NCI-H1417 (cell line): Measurements from ENCODE around the gene ASTL.

Experiments used
- DNase-seq, 3 experiments: peaks; one replicate each; lab custom pipeline; 2025; lab: John Stamatoyannopoulos, UW

Gene ASTL

DNA sequence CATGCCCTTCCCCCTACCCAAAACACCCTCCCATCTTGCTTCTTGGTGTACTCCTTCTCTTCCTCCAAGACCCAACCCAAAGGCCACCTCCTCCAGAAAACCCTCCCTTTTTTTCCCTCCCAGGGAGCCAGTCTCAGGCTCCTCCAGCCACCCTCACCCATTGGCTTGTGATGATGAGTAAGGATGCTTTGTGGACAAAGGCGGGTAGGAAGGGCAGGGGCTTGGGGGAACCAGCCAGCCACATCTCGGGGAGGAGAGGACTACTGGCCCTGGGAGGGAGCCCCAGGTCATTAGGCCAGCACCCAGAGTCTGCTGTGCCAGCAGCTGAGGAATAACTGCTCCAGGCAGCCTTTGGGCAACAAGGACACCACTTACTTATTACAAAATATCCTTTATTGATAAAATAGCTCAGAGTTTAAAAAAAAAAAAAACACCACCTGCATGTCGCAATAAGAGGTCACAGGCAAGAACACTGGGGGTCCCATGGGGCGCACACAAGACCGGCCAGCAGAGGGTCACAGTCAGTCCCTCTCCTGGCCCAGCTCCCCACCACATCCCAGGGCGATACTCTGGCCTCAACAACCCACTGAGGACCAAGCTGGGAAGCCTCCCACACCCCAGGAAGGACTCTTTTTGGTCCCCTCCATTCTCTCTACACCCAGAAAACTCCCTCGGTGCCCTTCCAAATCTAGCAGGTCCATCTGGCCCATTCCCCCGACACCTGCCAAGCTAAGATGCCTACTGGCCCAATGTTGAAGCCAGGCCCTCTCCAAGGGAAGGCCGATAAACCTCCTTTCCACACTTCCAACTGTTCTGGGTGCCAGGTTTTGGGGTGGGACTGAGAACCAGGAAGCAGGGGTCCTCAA, 25.6 kb downstream of the ASTL start:
- DNase-seq = no peak

DNA sequence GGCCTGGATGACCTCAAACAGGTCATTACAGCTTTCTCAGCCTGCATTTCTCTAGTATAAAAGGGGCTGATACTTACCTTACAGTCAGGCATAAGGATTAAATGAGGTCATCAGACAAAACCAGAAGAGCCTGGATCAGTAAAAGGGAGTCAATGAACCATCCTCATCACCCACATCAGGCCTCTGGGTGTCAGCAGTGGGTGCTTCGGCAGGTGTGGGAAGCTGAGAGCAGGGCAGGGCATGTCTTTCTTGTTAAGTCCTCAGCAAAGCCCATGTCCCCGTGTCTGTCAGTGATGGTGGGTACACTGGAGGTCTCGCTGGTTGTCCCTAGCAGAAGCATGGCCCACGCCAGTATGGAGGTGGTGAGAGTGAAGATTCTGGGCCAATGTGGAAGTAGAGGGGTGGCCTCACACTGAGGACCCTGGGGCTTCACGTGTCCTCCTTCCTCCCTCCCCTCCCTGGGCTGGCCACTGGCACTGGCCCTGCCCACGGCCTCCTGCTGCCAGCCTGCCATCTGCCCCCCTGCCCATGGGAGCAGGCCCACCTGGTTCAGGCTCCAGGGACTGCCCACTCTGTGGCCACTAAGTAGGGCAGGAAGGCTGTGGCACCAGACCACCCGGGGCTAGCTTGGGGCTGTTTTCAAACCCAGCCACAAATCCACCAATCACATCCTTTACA, 26.3 kb downstream of the ASTL start:
- DNase-seq = no peak

DNA sequence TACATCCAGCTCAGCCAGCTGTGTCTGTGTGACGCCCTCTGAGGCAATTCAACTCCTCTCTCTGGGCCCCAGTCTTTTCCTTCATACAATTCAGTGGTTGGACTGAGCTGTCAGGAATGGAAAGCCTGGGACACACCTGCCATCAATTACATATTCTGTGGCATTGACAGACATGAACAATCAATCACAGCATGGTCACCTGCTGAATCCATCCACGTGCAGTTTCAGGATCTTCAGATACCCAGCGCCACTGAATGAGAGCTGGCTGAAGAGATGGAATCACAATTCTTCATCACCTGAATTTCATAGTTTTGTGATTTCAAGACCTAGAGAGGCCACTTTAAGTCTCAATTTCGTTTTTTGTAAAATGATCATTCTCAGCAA, 27.1 kb downstream of the ASTL start:
- DNase-seq = peak in 1 of 3 experiments; percentile 21

GRCh38 chr2:96110621-96111256, 27.6 kb downstream of the ASTL start:
- DNase-seq = no peak

DNA sequence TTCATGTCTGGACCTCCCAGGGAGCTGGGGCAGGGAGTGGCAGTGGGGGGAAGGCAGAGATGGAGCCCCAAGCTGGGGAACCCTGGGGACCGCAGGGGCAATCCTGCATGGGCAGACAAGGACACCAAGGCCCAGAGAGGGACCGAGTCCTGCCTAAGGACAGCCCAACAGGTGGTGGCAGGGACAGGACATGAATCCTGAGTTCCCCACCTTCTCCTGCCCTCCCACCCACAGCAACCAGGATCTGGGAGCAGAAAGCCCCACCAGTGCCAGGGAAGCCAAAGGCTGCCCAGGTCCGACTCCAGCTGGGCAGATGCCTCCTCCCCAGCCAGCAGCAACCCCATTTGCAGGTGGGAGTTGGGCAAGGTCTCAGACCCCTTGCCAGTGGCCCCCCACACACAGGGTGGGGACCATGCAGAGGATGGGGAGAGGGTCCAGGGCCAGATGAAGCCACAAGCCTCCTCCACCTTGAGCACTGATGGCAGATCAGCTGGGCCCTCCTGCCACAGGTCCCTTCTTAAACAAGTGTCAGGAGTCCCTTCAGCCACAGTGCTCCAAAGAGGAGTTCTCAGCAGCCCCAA, 28.3 kb downstream of the ASTL start:
- DNase-seq = no peak

- no peak for DNase-seq
Measured at GRCh38 chr2:96109361-96109680, 29.0 kb downstream of the ASTL start.

GRCh38 chr2:96108541-96109360, 29.6 kb downstream of the ASTL start:
- DNase-seq = no peak

GRCh38 chr2:96108151-96108540, 30.2 kb downstream of the ASTL start:
- DNase-seq = no peak

DNA sequence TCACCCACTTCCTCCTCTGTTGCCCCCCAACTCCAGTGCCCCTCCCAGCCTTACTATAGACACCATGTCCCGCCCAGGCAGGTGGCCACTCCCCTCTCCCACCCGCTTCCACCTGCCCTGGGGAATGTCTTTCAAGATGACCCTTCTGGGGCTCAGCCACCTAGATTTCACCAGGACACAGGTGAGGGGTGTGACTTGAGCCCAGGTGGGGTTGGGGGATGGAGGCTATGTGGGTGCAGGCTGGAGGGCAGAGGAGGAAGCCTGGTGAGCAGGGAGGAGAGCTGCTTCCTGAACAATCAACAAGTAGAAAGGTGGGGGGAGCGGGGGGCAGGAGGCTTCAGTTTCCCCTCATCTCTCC, 30.6 kb downstream of the ASTL start:
- DNase-seq = no peak

GRCh38 chr2:96106991-96107707, 31.2 kb downstream of the ASTL start:
- no peak for DNase-seq

DNA sequence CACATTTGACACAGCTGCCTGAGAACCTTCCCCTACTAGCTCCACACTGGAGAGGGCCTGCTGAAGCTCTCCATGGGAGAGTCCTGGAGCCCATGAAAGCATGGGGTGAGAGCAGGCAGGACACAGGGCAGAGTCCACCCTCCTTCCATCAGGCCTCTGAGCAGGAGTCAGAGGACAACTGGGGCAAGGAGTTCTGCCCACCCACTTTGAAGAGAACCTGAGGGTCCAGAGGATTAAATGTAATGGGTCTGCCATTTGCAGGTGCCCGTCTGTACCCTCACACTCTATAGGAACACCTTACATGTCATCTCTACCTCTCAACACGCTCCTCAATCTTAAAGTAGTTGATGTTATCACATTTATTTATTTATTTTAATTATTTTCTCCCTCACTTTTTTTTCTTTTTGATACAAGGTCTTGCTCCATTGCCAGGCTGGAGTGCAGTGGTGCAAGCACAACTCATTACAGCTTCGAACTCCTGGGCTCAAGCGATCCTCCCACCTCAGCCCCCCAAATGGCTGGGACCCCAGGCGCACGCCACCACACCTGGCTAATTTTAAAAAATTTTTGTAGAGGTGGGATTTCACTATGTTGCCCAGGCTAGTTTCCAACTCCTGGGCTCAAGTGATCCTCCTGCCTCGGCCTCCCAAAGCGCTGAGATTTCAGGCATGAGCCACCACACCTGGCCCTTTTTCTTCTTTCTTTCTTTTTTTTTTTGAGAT, 32.1 kb downstream of the ASTL start:
- no peak for DNase-seq

DNA sequence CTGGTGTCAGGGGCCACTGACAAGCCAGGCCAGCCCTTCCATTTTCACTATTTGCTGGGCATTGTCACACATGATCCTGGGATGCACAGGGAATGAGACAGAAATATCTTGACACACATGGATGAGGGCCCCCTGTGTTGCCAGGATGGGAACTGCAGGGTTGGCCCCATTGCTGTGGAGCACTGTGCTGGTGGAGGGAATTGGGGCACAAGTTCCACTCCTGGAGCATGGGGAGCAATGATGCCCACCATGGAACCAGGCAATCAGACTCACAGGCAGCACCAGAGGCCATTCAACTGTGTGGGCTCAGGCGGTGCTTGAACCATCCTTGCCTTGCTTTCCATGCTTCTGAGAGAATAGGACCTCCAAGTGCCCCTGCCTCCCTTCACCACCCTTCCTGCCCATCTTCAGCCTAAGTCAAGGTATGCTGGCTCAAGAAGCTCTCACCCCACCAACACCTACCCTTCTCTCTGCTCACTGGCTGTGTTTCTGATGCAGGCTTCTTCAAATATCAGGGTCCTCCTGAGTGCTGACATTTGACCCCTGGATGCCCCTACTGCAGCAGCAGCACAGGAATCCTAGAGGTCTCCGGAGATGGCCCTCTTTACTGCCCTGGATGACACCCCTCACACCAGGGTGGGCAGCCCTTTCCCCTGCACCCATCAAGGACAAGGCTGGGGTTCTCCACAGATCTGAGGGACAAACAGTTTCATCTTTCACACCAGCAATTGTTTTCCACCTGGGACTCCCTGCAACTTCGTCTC, 33.0 kb downstream of the ASTL start:
- DNase-seq = no peak

GRCh38 chr2:96104487-96104861, 33.8 kb downstream of the ASTL start:
- no peak for DNase-seq

DNA sequence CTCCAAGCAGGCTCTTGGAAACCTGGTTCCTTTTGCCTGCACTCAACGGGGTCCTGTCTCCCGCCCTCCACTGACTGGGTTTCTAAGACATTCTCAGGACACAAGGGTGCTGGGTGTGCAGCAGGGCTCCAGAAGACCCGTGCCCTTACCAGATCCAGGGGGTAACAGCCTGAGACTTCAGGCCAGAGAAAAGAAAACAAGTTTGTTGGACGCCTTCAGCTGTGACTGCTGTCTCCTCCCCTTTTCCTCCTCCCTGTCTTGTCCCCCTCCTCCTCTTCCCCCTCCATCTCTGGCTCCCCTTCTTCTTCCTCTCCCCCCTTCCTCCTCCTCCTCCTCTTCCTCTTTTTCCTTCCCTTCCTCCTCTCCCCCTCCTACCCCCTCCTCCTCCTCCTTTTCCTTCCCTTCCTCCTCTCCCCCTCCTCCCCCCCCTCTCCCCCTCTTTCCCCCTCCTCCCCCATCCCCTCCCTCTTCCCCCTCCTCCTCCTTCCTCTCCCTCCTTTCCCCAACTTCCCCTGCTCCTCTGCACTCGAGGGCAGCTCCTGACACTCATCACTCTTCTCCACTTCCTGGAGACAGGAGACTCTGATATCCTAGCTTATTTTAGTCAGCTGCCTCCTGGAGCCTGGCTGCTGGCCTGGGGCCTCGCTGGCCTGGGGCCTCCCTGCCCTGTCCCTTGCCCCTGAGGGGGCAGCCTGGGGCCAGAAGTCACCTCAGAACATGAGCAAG, 34.4 kb downstream of the ASTL start:
- no peak for DNase-seq

GRCh38 chr2:96103187-96103601, 35.1 kb downstream of the ASTL start:
- DNase-seq = no peak

DNA sequence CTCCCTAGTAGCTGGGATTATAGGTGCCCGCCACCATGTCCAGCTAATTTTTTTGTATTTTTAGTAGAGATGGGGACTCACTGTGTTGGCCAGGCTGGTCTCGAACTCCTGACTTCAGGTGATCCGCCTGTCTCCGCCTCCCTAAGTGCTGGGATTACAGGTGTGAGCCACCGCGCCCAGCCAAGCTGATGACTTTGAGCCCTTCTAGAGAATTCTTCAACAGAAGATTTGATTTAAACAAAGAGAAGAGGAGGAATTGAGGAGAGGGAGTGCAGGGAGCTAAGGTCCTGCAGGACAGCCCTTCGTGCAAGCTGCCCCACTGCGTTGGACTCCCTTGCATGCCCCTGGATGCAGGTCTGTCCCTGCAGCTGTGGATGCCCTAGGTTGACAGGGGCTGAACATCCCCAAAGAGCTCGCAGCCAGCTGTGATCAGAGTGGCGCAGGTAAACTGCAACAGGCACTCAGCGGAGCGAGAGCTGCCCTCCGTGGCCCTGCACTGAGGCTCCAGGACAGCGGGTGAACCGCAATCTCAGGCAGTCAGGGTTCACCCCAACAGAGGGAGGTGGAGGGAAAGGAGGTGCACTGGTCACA, 35.6 kb downstream of the ASTL start:
- DNase-seq = no peak

GRCh38 chr2:96100893-96101304, 37.4 kb downstream of the ASTL start:
- no peak for DNase-seq

- DNase-seq = peak in 2 of 3 experiments; percentile 21 to 36
Measured at GRCh38 chr2:96099861-96100798, 38.2 kb downstream of the ASTL start.
